HL-60 (cell line): ENCODE measurements around the gene ZBTB7C.

Experiments used
- DNase-seq, 2 experiments: peaks; one replicate each; pipeline ENCODE4 v3.0.0-alpha.2; 2010 to 2020; ENCODE audit warnings: low read depth in 1 of 2, low spot score in 1 of 2
- H3K27ac ChIP-seq: fragments of 250-450 bp; sonication (Bioruptor Pico); replicated peaks from 2 replicates; pipeline ENCODE4 v1.5.1; 2020; ENCODE audit warnings: mild to moderate bottlenecking, moderate library complexity
- H3K27me3 ChIP-seq: fragments of 250-450 bp; sonication (Bioruptor Pico); 2 replicates; pipeline ENCODE4 v1.5.1; 2021; ENCODE audit warnings: mild to moderate bottlenecking, moderate library complexity; ENCODE audit not compliant: insufficient read depth, poor library complexity, severe bottlenecking
- H3K4me3 ChIP-seq: replicated peaks from 2 replicates; pipeline ENCODE4 v1.5.1; 2011; ENCODE audit warnings: mild to moderate bottlenecking, control low read depth, low read length; ENCODE audit not compliant: insufficient read depth
- CTCF ChIP-seq: IDR thresholded peaks from one replicate; pipeline ENCODE4 v1.5.1; 2011; ENCODE audit warnings: low read length, control low read depth, inconsistent platforms; ENCODE audit not compliant: insufficient read depth
- GABPA ChIP-seq: IDR thresholded peaks from 2 replicates; pipeline ENCODE4 v1.6.1; 2012; ENCODE audit warnings: low read depth
- POLR2AphosphoS5 ChIP-seq: IDR thresholded peaks from 2 replicates; pipeline ENCODE4 v1.6.1; 2012; ENCODE audit warnings: low read depth
- SPI1 ChIP-seq: IDR thresholded peaks from 2 replicates; pipeline ENCODE4 v1.6.1; 2012; ENCODE audit warnings: low read depth, mild to moderate bottlenecking, borderline replicate concordance
- TF ChIP-seq, protein P1 (sequence below): IDR thresholded peaks from 2 replicates; pipeline ENCODE4 v1.6.1; 2012; ENCODE audit warnings: low read depth; ENCODE audit not compliant: insufficient replicate concordance

The ZBTB7C gene

GRCh38 chr18:48159816-48160215, 249.4 kb downstream of the ZBTB7C start:
- Histone ChIP-seq H3K4me3 (no peak overlapping the region), H3K27ac (no peak overlapping the region), H3K27me3 (peaks cover 2% of the 10 kb centered on the region)
- no peak for TF ChIP-seq SPI1
- no peak for TF ChIP-seq GABPA
- TF ChIP-seq, protein P1, sequence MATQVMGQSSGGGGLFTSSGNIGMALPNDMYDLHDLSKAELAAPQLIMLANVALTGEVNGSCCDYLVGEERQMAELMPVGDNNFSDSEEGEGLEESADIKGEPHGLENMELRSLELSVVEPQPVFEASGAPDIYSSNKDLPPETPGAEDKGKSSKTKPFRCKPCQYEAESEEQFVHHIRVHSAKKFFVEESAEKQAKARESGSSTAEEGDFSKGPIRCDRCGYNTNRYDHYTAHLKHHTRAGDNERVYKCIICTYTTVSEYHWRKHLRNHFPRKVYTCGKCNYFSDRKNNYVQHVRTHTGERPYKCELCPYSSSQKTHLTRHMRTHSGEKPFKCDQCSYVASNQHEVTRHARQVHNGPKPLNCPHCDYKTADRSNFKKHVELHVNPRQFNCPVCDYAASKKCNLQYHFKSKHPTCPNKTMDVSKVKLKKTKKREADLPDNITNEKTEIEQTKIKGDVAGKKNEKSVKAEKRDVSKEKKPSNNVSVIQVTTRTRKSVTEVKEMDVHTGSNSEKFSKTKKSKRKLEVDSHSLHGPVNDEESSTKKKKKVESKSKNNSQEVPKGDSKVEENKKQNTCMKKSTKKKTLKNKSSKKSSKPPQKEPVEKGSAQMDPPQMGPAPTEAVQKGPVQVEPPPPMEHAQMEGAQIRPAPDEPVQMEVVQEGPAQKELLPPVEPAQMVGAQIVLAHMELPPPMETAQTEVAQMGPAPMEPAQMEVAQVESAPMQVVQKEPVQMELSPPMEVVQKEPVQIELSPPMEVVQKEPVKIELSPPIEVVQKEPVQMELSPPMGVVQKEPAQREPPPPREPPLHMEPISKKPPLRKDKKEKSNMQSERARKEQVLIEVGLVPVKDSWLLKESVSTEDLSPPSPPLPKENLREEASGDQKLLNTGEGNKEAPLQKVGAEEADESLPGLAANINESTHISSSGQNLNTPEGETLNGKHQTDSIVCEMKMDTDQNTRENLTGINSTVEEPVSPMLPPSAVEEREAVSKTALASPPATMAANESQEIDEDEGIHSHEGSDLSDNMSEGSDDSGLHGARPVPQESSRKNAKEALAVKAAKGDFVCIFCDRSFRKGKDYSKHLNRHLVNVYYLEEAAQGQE, result no peak
- TF ChIP-seq CTCF, result no peak
- no peak for DNase-seq

DNA sequence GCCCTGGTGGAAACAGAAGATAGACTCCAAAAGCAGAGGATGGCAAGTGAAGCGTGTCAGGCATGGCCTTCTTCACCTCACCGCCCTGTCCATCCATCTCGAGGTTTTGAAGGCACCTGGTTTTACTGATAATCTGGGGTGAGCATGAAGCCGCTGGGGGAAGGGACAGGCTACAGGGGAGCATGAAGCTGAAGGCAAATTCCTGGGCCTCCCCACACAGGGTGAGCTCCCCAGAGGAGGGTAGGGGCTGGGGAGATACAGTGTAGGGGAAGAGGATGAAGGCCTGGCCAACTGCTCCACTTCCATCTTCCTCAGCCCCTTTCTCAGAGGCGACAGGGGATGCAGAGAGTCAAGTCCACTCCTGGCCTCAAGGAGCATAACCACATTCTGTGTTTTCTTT, 250.5 kb downstream of the ZBTB7C start:
- no peak for TF ChIP-seq POLR2AphosphoS5
- TF ChIP-seq CTCF, result no peak
- no peak for TF ChIP-seq SPI1
- TF ChIP-seq, protein P1, result no peak
- no peak for TF ChIP-seq GABPA
- no peak for DNase-seq
- H3K4me3 ChIP-seq, result no peak overlapping the region
- H3K27ac ChIP-seq, result no peak overlapping the region
- peaks cover 2% of the 10 kb centered on the region for H3K27me3 ChIP-seq

DNA sequence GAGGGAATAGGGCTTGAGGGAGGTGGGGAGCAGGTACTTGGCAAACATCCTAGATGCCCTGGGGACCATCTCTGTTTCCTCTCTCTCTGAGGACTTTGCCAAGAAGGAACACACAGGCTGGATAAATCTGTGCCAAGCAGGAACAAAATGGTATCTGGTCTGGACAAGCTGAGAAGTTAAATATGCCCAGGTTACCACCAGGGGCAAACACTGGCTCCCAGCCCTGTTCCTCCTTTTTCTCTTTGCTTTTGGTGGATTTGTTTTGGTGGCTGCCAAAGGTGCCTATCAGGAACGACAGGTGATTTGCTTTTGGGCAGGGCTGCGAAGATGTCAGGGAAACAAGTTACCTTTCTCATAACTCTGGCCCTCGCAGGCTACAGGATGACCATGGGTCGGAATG, 251.2 kb downstream of the ZBTB7C start:
- no peak overlapping the region for H3K27ac ChIP-seq
- peaks cover 2% of the 10 kb centered on the region for H3K27me3 ChIP-seq
- DNase-seq, result no peak
- no peak overlapping the region for H3K4me3 ChIP-seq
- TF ChIP-seq GABPA (no peak), CTCF (no peak), POLR2AphosphoS5 (no peak), SPI1 (no peak)
- TF ChIP-seq, protein P1, result no peak
